SK-N-SH (cell line): Measurements from ENCODE around the gene RAD52. TPM values are rescaled to one million over a fixed set of nuclear protein-coding genes. Genes with fewer than 3 reads are reported as not detected.

Experiments
- CTCF ChIA-PET: fragments of 300-600, 350-600 bp; formaldehyde crosslinking; extraction: SDS; loops from one replicate; lab custom pipeline; 2021; lab: Yijun Ruan, JAX
- POLR2A ChIA-PET: fragments of 350-600 bp; sonication (Branson Sonifier 250); formaldehyde crosslinking; extraction: SDS; loops from one replicate; lab custom pipeline; 2020; ENCODE audit warnings: antibody characterized with exemption, inconsistent platforms; lab: Yijun Ruan, JAX
- DNase-seq: peaks from one replicate; pipeline ENCODE4 v3.0.0; 2012
- H2AFZ ChIP-seq: fragments of 200-600 bp; sonication (generic); 2 replicates; pipeline ENCODE4 v1.8.1; 2016; ENCODE audit warnings: antibody characterized with exemption, mild to moderate bottlenecking, low read depth
- H3F3A ChIP-seq: fragments of 200-600 bp; sonication (generic); replicated peaks from 2 replicates; pipeline ENCODE3; 2016; ENCODE audit warnings: antibody characterized with exemption, mild to moderate bottlenecking; ENCODE audit not compliant: insufficient read depth
- H3K27ac ChIP-seq, 2 experiments: fragments of 200-500 bp in 1 of 2; fragments of 200-600 bp in 1 of 2; sonication (Bioruptor generic) in 1 of 2; sonication (generic), shearing (Covaris generic) in 1 of 2; 2 replicates each; pipeline versions ENCODE4 v1.5.1 to v1.6.1; 2014 to 2016; ENCODE audit warnings: low read depth in 2 of 2, inconsistent platforms in 1 of 2, low read length in 1 of 2, mild to moderate bottlenecking in 1 of 2, mixed read lengths in 1 of 2
- H3K27me3 ChIP-seq: fragments of 200-600 bp; sonication (generic), shearing (Covaris generic); 2 replicates; pipeline ENCODE4 v1.6.1; 2016; ENCODE audit warnings: mixed run types; ENCODE audit not compliant: insufficient read depth
- H3K36me3 ChIP-seq, 2 experiments: fragments of 200-500 bp in 1 of 2; fragments of 200-600 bp in 1 of 2; sonication (Bioruptor generic) in 1 of 2; sonication (generic) in 1 of 2; replicated peaks in 1 of 2; 2 replicates each; pipeline versions ENCODE3 to v1.5.1; 2014 to 2016; ENCODE audit warnings: low read length in 1 of 2, mild to moderate bottlenecking in 1 of 2; ENCODE audit not compliant: insufficient read depth in 2 of 2, control insufficient read depth in 1 of 2
- H3K4me1 ChIP-seq, 2 experiments: fragments of 200-500 bp in 1 of 2; fragments of 200-600 bp in 1 of 2; sonication (Bioruptor generic) in 1 of 2; sonication (generic), shearing (Covaris generic) in 1 of 2; 2 replicates each; pipeline versions ENCODE4 v1.5.1 to v1.6.1; 2014 to 2016; ENCODE audit warnings: low read depth in 1 of 2, low read length in 1 of 2, mixed run types in 1 of 2; ENCODE audit not compliant: insufficient read depth in 2 of 2, control insufficient read depth in 1 of 2
- H3K4me2 ChIP-seq: fragments of 200-600 bp; sonication (generic), shearing (Covaris generic); 2 replicates; pipeline ENCODE4 v1.6.1; 2017; ENCODE audit warnings: mixed run types
- H3K4me3 ChIP-seq, 2 experiments: fragments of 200-500 bp in 1 of 2; fragments of 200-600 bp in 1 of 2; sonication (Bioruptor generic) in 1 of 2; sonication (generic), shearing (Covaris generic) in 1 of 2; 2 replicates each; pipeline versions ENCODE4 v1.5.1 to v1.8.1; 2014 to 2016; ENCODE audit warnings: low read depth in 2 of 2, inconsistent platforms in 1 of 2, low read length in 1 of 2, mild to moderate bottlenecking in 1 of 2, mixed read lengths in 1 of 2, moderate library complexity in 1 of 2
- H3K79me2 ChIP-seq: fragments of 200-600 bp; sonication (generic); 2 replicates; pipeline ENCODE4 v1.8.1; 2017; ENCODE audit warnings: mild to moderate bottlenecking; ENCODE audit not compliant: insufficient read depth
- H3K9ac ChIP-seq: fragments of 200-600 bp; sonication (generic); 2 replicates; pipeline ENCODE4 v1.6.1; 2017; ENCODE audit warnings: mixed run types
- H3K9me2 ChIP-seq: fragments of 200-600 bp; sonication (generic); 2 replicates; pipeline ENCODE4 v1.6.1; 2017; ENCODE audit warnings: mixed run types
- H3K9me3 ChIP-seq: fragments of 200-600 bp; sonication (generic); 2 replicates; pipeline ENCODE4 v1.6.1; 2017; ENCODE audit warnings: mixed run types, mild to moderate bottlenecking, moderate library complexity
- H4K20me1 ChIP-seq: fragments of 200-600 bp; sonication (generic); 2 replicates; pipeline ENCODE4 v1.6.1; 2017; ENCODE audit warnings: mild to moderate bottlenecking, mixed run types; ENCODE audit not compliant: insufficient read depth
- EP300 ChIP-seq, 2 experiments: IDR thresholded peaks; 2 replicates each; pipeline versions ENCODE4 v1.4.0 to v1.6.1; 2012; ENCODE audit warnings: borderline replicate concordance in 1 of 2, low read depth in 1 of 2, low read length in 1 of 2
- FOSL2 ChIP-seq: IDR thresholded peaks from 2 replicates; pipeline ENCODE4 v1.4.0; 2012; ENCODE audit warnings: low read depth, mild to moderate bottlenecking, moderate library complexity, borderline replicate concordance
- FOXJ3 ChIP-seq: sonication (generic); formaldehyde crosslinking; IDR thresholded peaks from 2 replicates; pipeline ENCODE4 v1.5.1; 2020; ENCODE audit warnings: mild to moderate bottlenecking, missing genetic modification reagents
- FOXM1 ChIP-seq: IDR thresholded peaks from 2 replicates; pipeline ENCODE4 v1.4.0; 2012; ENCODE audit warnings: low read depth, mild to moderate bottlenecking
- GATA2 ChIP-seq: sonication (generic); formaldehyde crosslinking; IDR thresholded peaks from 2 replicates; pipeline ENCODE4 v1.5.0; 2020; ENCODE audit warnings: mild to moderate bottlenecking, missing genetic modification reagents
- MXI1 ChIP-seq: IDR thresholded peaks from 2 replicates; pipeline ENCODE4 v1.6.1; 2012; ENCODE audit warnings: mild to moderate bottlenecking, low read depth, low read length, improper control_type of control experiment
- RFX5 ChIP-seq: IDR thresholded peaks from 2 replicates; pipeline ENCODE4 v1.6.1; 2012; ENCODE audit warnings: mild to moderate bottlenecking, improper control_type of control experiment, low read length
- RXRA ChIP-seq: IDR thresholded peaks from 2 replicates; pipeline ENCODE4 v1.4.0; 2012; ENCODE audit warnings: low read depth, mild to moderate bottlenecking, borderline replicate concordance
- SIN3A ChIP-seq: IDR thresholded peaks from 2 replicates; pipeline ENCODE4 v1.6.1; 2012; ENCODE audit warnings: low read depth, mild to moderate bottlenecking, low read length, moderate library complexity, borderline replicate concordance
- TEAD4 ChIP-seq: IDR thresholded peaks from 2 replicates; pipeline ENCODE4 v1.4.0; 2012; ENCODE audit warnings: mild to moderate bottlenecking, borderline replicate concordance; ENCODE audit not compliant: insufficient read depth
- YY1 ChIP-seq: IDR thresholded peaks from 2 replicates; pipeline ENCODE4 v1.4.0; 2012; ENCODE audit warnings: low read depth, mild to moderate bottlenecking
- WGBS: methylation state at CpG from one replicate; pipeline ENCODE4 v1.1.6; 2017; ENCODE audit warnings: low lambda C conversion rate; 5-methylcytosine and 5-hydroxymethylcytosine counted together
- polyA plus RNA-seq, 3 experiments: library from polyadenylated mRNA; depleted of rRNA; stranded (reverse); fragments of >200 nt; gene quantifications; 2 replicates each; pipeline ENCODE4 v1.2.3, GENCODE V29; 2012
- TF ChIP-seq, protein P1 (sequence below): IDR thresholded peaks from 2 replicates; pipeline ENCODE4 v1.4.0; 2012; ENCODE audit warnings: low read depth, borderline replicate concordance
- TF ChIP-seq, protein P2 (sequence below): IDR thresholded peaks from 2 replicates; pipeline ENCODE4 v1.4.0; 2012; ENCODE audit warnings: low read depth
- TF ChIP-seq, protein P3 (sequence below): fragments of 150-350 bp; IDR thresholded peaks from 2 replicates; pipeline ENCODE4 v1.6.1; 2017; ENCODE audit warnings: antibody characterized with exemption, low read length, low read depth, borderline replicate concordance
- TF ChIP-seq, protein P4 (sequence below): fragments of 200-600 bp; sonication (generic); IDR thresholded peaks from 2 replicates; pipeline ENCODE4 v1.6.1; 2017; ENCODE audit warnings: antibody characterized with exemption, mild to moderate bottlenecking, moderate library complexity

The RAD52 gene
- polyA plus RNA-seq, 1 of the 3 experiments (the other 2 are of a cell fraction), result 11.2 TPM

DNA sequence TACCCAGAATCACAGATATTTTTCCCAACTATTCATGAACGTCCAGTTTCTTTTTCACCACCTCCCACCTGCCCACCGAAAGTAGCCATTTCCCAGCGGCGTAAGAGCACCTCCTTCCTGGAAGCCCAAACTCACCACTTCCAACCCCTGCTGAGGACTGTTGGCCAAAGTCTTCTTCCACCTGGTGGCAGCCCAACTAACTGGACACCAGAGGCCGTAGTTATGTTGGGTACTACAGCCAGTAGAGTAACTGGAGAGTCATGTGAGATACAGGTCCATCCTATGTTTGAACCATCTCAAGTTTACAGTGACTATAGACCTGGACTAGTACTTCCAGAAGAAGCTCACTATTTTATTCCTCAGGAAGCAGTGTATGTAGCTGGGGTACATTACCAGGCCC, 81.6 kb downstream of the RAD52 start:
- no peak overlapping the region for H3K27ac ChIP-seq
- ChIA-PET POLR2A (no interaction called here), CTCF (interaction anchor here (1.0 to 1.3 kb wide), 2 partner anchors 19 to 53 kb away, joined by 3 to 5 read pairs; no protein-coding TSS in a partner anchor)
- no peaks in the 10 kb centered on the region for H4K20me1 ChIP-seq
- no peak for DNase-seq
- H3K27me3 ChIP-seq, result no peaks in the 10 kb centered on the region
- H3K9me3 ChIP-seq, result no peaks in the 10 kb centered on the region
- H3K9ac ChIP-seq, result no peak overlapping the region
- H3F3A ChIP-seq, result peaks cover 3% of the 10 kb centered on the region
- peaks cover 76 to 80% of the 10 kb centered on the region in 2 experiments for H3K36me3 ChIP-seq
- H3K79me2 ChIP-seq, result peaks cover 5% of the 10 kb centered on the region; the same call in 1 of the 2 replicates
- H3K9me2 ChIP-seq, result no peaks in the 10 kb centered on the region
- no peak overlapping the region for H2AFZ ChIP-seq
- no peaks in the 10 kb centered on the region for H3K4me1 ChIP-seq
- 98% methylated on average over 5 of the region's 5 CpGs for WGBS
- no peak for TF ChIP-seq SIN3A
- TF ChIP-seq FOSL2, result no peak
- TF ChIP-seq, protein P1, sequence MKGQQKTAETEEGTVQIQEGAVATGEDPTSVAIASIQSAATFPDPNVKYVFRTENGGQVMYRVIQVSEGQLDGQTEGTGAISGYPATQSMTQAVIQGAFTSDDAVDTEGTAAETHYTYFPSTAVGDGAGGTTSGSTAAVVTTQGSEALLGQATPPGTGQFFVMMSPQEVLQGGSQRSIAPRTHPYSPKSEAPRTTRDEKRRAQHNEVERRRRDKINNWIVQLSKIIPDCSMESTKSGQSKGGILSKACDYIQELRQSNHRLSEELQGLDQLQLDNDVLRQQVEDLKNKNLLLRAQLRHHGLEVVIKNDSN, result no peak
- TF ChIP-seq TEAD4, result no peak
- no peak for TF ChIP-seq GATA2
- TF ChIP-seq RFX5, result no peak
- TF ChIP-seq MXI1, result no peak
- TF ChIP-seq, protein P2, sequence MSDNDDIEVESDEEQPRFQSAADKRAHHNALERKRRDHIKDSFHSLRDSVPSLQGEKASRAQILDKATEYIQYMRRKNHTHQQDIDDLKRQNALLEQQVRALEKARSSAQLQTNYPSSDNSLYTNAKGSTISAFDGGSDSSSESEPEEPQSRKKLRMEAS, result no peak
- TF ChIP-seq, protein P3, sequence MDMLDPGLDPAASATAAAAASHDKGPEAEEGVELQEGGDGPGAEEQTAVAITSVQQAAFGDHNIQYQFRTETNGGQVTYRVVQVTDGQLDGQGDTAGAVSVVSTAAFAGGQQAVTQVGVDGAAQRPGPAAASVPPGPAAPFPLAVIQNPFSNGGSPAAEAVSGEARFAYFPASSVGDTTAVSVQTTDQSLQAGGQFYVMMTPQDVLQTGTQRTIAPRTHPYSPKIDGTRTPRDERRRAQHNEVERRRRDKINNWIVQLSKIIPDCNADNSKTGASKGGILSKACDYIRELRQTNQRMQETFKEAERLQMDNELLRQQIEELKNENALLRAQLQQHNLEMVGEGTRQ, result no peak
- TF ChIP-seq EP300 (IDR thresholded peaks at IDR 0.05; ENCODE audit: borderline replicate concordance in 1 of 2, low read depth in 1 of 2, low read length in 1 of 2), result no peak
- TF ChIP-seq RXRA, result no peak
- TF ChIP-seq FOXM1, result no peak
- TF ChIP-seq YY1, result no peak
- TF ChIP-seq, protein P4, sequence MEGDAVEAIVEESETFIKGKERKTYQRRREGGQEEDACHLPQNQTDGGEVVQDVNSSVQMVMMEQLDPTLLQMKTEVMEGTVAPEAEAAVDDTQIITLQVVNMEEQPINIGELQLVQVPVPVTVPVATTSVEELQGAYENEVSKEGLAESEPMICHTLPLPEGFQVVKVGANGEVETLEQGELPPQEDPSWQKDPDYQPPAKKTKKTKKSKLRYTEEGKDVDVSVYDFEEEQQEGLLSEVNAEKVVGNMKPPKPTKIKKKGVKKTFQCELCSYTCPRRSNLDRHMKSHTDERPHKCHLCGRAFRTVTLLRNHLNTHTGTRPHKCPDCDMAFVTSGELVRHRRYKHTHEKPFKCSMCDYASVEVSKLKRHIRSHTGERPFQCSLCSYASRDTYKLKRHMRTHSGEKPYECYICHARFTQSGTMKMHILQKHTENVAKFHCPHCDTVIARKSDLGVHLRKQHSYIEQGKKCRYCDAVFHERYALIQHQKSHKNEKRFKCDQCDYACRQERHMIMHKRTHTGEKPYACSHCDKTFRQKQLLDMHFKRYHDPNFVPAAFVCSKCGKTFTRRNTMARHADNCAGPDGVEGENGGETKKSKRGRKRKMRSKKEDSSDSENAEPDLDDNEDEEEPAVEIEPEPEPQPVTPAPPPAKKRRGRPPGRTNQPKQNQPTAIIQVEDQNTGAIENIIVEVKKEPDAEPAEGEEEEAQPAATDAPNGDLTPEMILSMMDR, result no peak
- H3K4me2 ChIP-seq, result no peak overlapping the region
- no peak overlapping the region for H3K4me3 ChIP-seq

DNA sequence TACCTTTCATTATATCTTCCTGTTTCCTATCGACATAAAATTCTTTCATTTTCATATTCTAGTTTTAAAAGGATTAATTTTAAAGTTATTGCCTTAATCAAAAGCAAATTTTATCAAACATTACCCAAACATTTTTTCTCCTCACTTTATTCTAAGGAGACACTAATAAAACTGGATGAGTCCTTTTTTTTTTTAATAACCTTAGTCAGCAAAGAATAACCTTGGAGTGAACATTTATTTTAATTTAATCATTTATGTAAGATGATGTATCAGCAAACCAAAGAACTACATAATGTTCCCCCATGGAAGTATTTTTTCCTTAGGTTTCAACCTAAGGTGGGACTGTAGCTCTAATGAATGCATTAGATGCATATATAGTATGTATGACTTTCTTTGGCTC, 83.9 kb downstream of the RAD52 start:
- Histone ChIP-seq H3K36me3 (peaks cover 82 to 87% of the 10 kb centered on the region in 2 experiments), H3K79me2 (peaks cover 5% of the 10 kb centered on the region; the same call in 1 of the 2 replicates), H3K4me2 (no peak overlapping the region), H3K9me3 (no peaks in the 10 kb centered on the region), H2AFZ (no peak overlapping the region), H3K9me2 (no peaks in the 10 kb centered on the region), H3K4me3 (no peak overlapping the region), H3K9ac (no peak overlapping the region), H3F3A (peaks cover 3% of the 10 kb centered on the region), H4K20me1 (no peaks in the 10 kb centered on the region), H3K27ac (no peak overlapping the region), H3K27me3 (no peaks in the 10 kb centered on the region), H3K4me1 (no peaks in the 10 kb centered on the region)
- ChIA-PET CTCF (interaction anchor here (1.1 kb wide), 1 partner anchor 227 kb away, joined by 3 read pairs; no protein-coding TSS in a partner anchor), POLR2A (no interaction called here)
- no peak for DNase-seq
- 94% methylated on average over 1 of the region's 1 CpG for WGBS
- no peak for TF ChIP-seq TEAD4
- no peak for TF ChIP-seq SIN3A
- TF ChIP-seq, protein P3, result no peak
- TF ChIP-seq EP300 (IDR thresholded peaks at IDR 0.05; ENCODE audit: borderline replicate concordance in 1 of 2, low read depth in 1 of 2, low read length in 1 of 2), result no peak
- TF ChIP-seq, protein P1, result no peak
- TF ChIP-seq FOXJ3 (CRISPR knock-in tag), result no peak
- no peak for TF ChIP-seq MXI1
- TF ChIP-seq, protein P4, result no peak
